NCI-H1092 (cell line): Measurements from ENCODE around the gene ANAPC13.
A peak's percentile ranks its signal among the peaks of the same experiment; 100 is the strongest.

Experiments
- DNase-seq: peaks from one replicate; lab custom pipeline; 2025; lab: John Stamatoyannopoulos, UW

Gene ANAPC13

GRCh38 chr3:134449277-134449676 is 36.5 kb downstream of the ANAPC13 start:
- peak; percentile 43 for DNase-seq

- DNase-seq, result no peak
Measured at GRCh38 chr3:134448664-134449063, 37.1 kb downstream of the ANAPC13 start.

- DNase-seq, result no peak
Measured at GRCh38 chr3:134447351-134447750, 38.4 kb downstream of the ANAPC13 start.

GRCh38 chr3:134446800-134447199 is 39.0 kb downstream of the ANAPC13 start:
- DNase-seq, result no peak

GRCh38 chr3:134445636-134446035 is 40.1 kb downstream of the ANAPC13 start:
- no peak for DNase-seq

- no peak for DNase-seq
Measured at GRCh38 chr3:134445095-134445494, 40.7 kb downstream of the ANAPC13 start.

- DNase-seq, result no peak
Measured at GRCh38 chr3:134441821-134442220, 44.0 kb downstream of the ANAPC13 start.

- DNase-seq, result no peak
Measured at GRCh38 chr3:134441321-134441720, 44.5 kb downstream of the ANAPC13 start.

GRCh38 chr3:134437211-134437752 is 48.5 kb downstream of the ANAPC13 start:
- no peak for DNase-seq

- peak; percentile 21 for DNase-seq
Measured at GRCh38 chr3:134432236-134432635, 53.5 kb downstream of the ANAPC13 start.

- no peak for DNase-seq
Measured at GRCh38 chr3:134430950-134431445, 54.8 kb downstream of the ANAPC13 start.

GRCh38 chr3:134430174-134430573 is 55.6 kb downstream of the ANAPC13 start:
- DNase-seq, result no peak

GRCh38 chr3:134428401-134428800 is 57.4 kb downstream of the ANAPC13 start:
- no peak for DNase-seq
